ENCODE data around the gene GAS6.
A peak's percentile ranks its signal among the peaks of the same experiment; 100 is the strongest.

Gene GAS6

GRCh38 chr13:113851480-113851803, 12.4 kb downstream of the GAS6 start:
- Histone ChIP-seq H3K9ac (ENCODE audit: low read length) (no peak overlapping the region), H3K79me2 (ENCODE audit: control insufficient read depth, insufficient read depth, low read length, poor library complexity) (no peaks in the 10 kb centered on the region), H3K14ac (ENCODE audit: low read length) (no peak overlapping the region), H3K79me1 (ENCODE audit: low read length) (no peaks in the 10 kb centered on the region), H3K27me3 (ENCODE audit: insufficient read depth, low read length) (no peaks in the 10 kb centered on the region), H2BK12ac (ENCODE audit: low read length) (no peak overlapping the region), H3K4me2 (ENCODE audit: low read length) (no peak overlapping the region), H3K18ac (ENCODE audit: low read length) (no peak overlapping the region), H3K27ac (ENCODE audit: low read depth, low read length) (no peak overlapping the region), H2BK5ac (ENCODE audit: low read depth, low read length, poor library complexity) (no peak overlapping the region), H3K4ac (ENCODE audit: low read depth, low read length) (no peak overlapping the region), H2BK120ac (ENCODE audit: insufficient read depth, low read length, poor library complexity) (no peak overlapping the region), H3K4me1 (ENCODE audit: control insufficient read depth in 1 of 2, insufficient read depth in 2 of 2, low read length in 2 of 2) (peaks cover 0 to 2% of the 10 kb centered on the region in 2 experiments), H3K9me3 (ENCODE audit: insufficient read depth, low read depth, low read length) (no peaks in the 10 kb centered on the region), H4K91ac (ENCODE audit: low read depth, low read length) (no peak overlapping the region), H2AFZ (ENCODE audit: insufficient read depth, low read length, poor library complexity) (no peak overlapping the region), H4K8ac (ENCODE audit: low read depth, low read length) (no peak overlapping the region), H3K4me3 (ENCODE audit: low read depth, low read length) (no peak overlapping the region), H3K36me3 (ENCODE audit: control insufficient read depth in 1 of 2, insufficient read depth in 2 of 2, low read length in 2 of 2) (no peaks in the 10 kb centered on the region), H3K23ac (ENCODE audit: low read length) (no peak overlapping the region), H2AK5ac (ENCODE audit: low read length) (no peak overlapping the region), H4K12ac (ENCODE audit: low read depth, low read length) (no peak overlapping the region)
- DNase-seq = no peak
- 100% methylated on average over 1 of the region's 1 CpG for WGBS (ENCODE audit: extremely low coverage, insufficient coverage, insufficient read length)

DNA sequence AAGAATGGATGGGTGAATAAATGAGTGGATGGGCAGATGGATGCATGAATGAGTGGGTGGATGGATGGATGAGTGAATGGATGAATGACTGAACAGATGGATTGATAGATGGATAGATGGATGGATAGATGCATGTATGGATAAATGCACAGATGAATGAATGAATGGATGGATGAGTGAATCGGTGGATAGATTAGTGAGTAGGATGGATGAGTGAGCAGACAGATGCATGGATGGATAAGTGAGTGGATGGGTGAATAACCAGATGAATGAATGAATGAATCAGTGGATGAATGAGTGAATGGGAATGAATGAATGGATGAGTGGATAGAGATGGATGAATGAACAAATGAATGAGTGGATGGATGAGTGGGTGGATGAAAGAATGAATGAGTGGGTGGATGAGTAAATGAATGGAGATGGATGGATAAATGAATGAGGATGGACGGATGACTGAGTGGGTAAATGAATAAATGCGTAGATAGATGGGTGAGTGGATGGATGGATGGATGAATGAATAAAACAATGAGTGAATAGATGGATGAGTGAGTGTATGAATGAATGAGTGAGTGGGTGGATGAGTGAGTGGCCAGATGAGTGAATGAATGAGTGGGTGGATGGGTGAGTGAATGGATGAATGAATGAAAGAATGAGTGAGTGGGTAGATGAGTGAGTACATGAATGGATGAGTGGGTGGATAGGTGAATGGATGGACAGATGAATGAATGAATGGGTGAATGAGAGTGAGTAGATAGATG, 13.0 kb downstream of the GAS6 start:
- Histone ChIP-seq H3K18ac (ENCODE audit: low read length) (no peak overlapping the region), H2BK5ac (ENCODE audit: low read depth, low read length, poor library complexity) (no peak overlapping the region), H4K12ac (ENCODE audit: low read depth, low read length) (no peak overlapping the region), H3K27me3 (ENCODE audit: insufficient read depth, low read length) (no peaks in the 10 kb centered on the region), H2AFZ (ENCODE audit: insufficient read depth, low read length, poor library complexity) (no peak overlapping the region), H2BK12ac (ENCODE audit: low read length) (no peak overlapping the region), H4K91ac (ENCODE audit: low read depth, low read length) (no peak overlapping the region), H3K79me1 (ENCODE audit: low read length) (no peaks in the 10 kb centered on the region), H3K36me3 (ENCODE audit: control insufficient read depth in 1 of 2, insufficient read depth in 2 of 2, low read length in 2 of 2) (peaks cover 0 to 2% of the 10 kb centered on the region in 2 experiments), H3K9ac (ENCODE audit: low read length) (no peak overlapping the region), H3K4me2 (ENCODE audit: low read length) (no peak overlapping the region), H3K14ac (ENCODE audit: low read length) (no peak overlapping the region), H3K27ac (ENCODE audit: low read depth, low read length) (no peak overlapping the region), H4K8ac (ENCODE audit: low read depth, low read length) (no peak overlapping the region), H3K79me2 (ENCODE audit: control insufficient read depth, insufficient read depth, low read length, poor library complexity) (no peaks in the 10 kb centered on the region), H3K4me3 (ENCODE audit: low read depth, low read length) (no peak overlapping the region), H3K4ac (ENCODE audit: low read depth, low read length) (no peak overlapping the region), H2AK5ac (ENCODE audit: low read length) (no peak overlapping the region), H3K23ac (ENCODE audit: low read length) (no peak overlapping the region), H3K4me1 (ENCODE audit: control insufficient read depth in 1 of 2, insufficient read depth in 2 of 2, low read length in 2 of 2) (peaks cover 0 to 2% of the 10 kb centered on the region in 2 experiments), H2BK120ac (ENCODE audit: insufficient read depth, low read length, poor library complexity) (no peak overlapping the region), H3K9me3 (ENCODE audit: insufficient read depth, low read depth, low read length) (no peaks in the 10 kb centered on the region)
- WGBS (ENCODE audit: extremely low coverage, insufficient coverage, insufficient read length) = 100% methylated on average over 2 of the region's 3 CpGs
- DNase-seq = no peak

GRCh38 chr13:113849981-113850721, 13.7 kb downstream of the GAS6 start:
- no peak overlapping the region for H3K4ac ChIP-seq (ENCODE audit: low read depth, low read length)
- no peak for DNase-seq
- no peak overlapping the region for H2BK120ac ChIP-seq (ENCODE audit: insufficient read depth, low read length, poor library complexity)
- H3K4me1 ChIP-seq (ENCODE audit: control insufficient read depth in 1 of 2, insufficient read depth in 2 of 2, low read length in 2 of 2) = peaks cover 0 to 2% of the 10 kb centered on the region in 2 experiments
- no peak overlapping the region for H3K14ac ChIP-seq (ENCODE audit: low read length)
- no peaks in the 10 kb centered on the region for H3K79me2 ChIP-seq (ENCODE audit: control insufficient read depth, insufficient read depth, low read length, poor library complexity)
- H3K23ac ChIP-seq (ENCODE audit: low read length) = no peak overlapping the region
- no peak overlapping the region for H2AK5ac ChIP-seq (ENCODE audit: low read length)
- no peak overlapping the region for H3K27ac ChIP-seq (ENCODE audit: low read depth, low read length)
- no peak overlapping the region for H3K18ac ChIP-seq (ENCODE audit: low read length)
- H2BK12ac ChIP-seq (ENCODE audit: low read length) = no peak overlapping the region
- peaks cover 0 to 2% of the 10 kb centered on the region in 2 experiments for H3K36me3 ChIP-seq (ENCODE audit: control insufficient read depth in 1 of 2, insufficient read depth in 2 of 2, low read length in 2 of 2)
- no CpG with 5 or more reads among the region's 8 CpGs for WGBS (ENCODE audit: extremely low coverage, insufficient coverage, insufficient read length)
- H3K4me3 ChIP-seq (ENCODE audit: low read depth, low read length) = peak overlapping the region; percentile 49
- no peaks in the 10 kb centered on the region for H3K27me3 ChIP-seq (ENCODE audit: insufficient read depth, low read length)
- no peak overlapping the region for H3K4me2 ChIP-seq (ENCODE audit: low read length)
- no peak overlapping the region for H3K9ac ChIP-seq (ENCODE audit: low read length)
- no peak overlapping the region for H4K12ac ChIP-seq (ENCODE audit: low read depth, low read length)
- H3K79me1 ChIP-seq (ENCODE audit: low read length) = no peaks in the 10 kb centered on the region
- H4K91ac ChIP-seq (ENCODE audit: low read depth, low read length) = no peak overlapping the region
- H4K8ac ChIP-seq (ENCODE audit: low read depth, low read length) = no peak overlapping the region
- H3K9me3 ChIP-seq (ENCODE audit: insufficient read depth, low read depth, low read length) = no peaks in the 10 kb centered on the region
- no peak overlapping the region for H2AFZ ChIP-seq (ENCODE audit: insufficient read depth, low read length, poor library complexity)
- no peak overlapping the region for H2BK5ac ChIP-seq (ENCODE audit: low read depth, low read length, poor library complexity)

DNA sequence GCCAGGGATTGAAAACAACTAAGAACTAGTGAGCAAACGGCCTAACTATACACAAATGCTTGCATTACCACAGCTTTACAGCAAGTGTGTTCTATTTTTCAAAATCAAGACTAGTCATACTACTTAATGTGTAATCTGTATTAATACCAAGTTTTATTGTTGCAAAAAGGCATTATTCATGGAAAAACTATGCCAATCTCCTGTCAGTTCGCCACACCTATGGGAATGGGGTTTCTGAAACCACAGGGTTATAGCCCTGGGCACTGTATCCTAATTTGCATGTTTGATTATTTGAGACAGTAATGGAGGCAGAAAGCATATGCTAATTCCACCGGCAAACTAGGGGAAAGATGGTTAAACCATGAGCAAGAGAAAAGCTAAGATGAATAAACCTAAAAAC, 14.3 kb downstream of the GAS6 start:
- Histone ChIP-seq H3K9ac (ENCODE audit: low read length) (no peak overlapping the region), H3K4ac (ENCODE audit: low read depth, low read length) (no peak overlapping the region), H2BK120ac (ENCODE audit: insufficient read depth, low read length, poor library complexity) (no peak overlapping the region), H3K36me3 (ENCODE audit: control insufficient read depth in 1 of 2, insufficient read depth in 2 of 2, low read length in 2 of 2) (peaks cover 0 to 4% of the 10 kb centered on the region in 2 experiments), H2BK5ac (ENCODE audit: low read depth, low read length, poor library complexity) (no peak overlapping the region), H2AK5ac (ENCODE audit: low read length) (no peak overlapping the region), H3K18ac (ENCODE audit: low read length) (no peak overlapping the region), H3K23ac (ENCODE audit: low read length) (no peak overlapping the region), H3K27me3 (ENCODE audit: insufficient read depth, low read length) (no peaks in the 10 kb centered on the region), H3K4me2 (ENCODE audit: low read length) (no peak overlapping the region), H3K9me3 (ENCODE audit: insufficient read depth, low read depth, low read length) (no peaks in the 10 kb centered on the region), H4K12ac (ENCODE audit: low read depth, low read length) (no peak overlapping the region), H3K4me3 (ENCODE audit: low read depth, low read length) (no peak overlapping the region), H2AFZ (ENCODE audit: insufficient read depth, low read length, poor library complexity) (no peak overlapping the region), H3K27ac (ENCODE audit: low read depth, low read length) (no peak overlapping the region), H4K8ac (ENCODE audit: low read depth, low read length) (no peak overlapping the region), H3K79me2 (ENCODE audit: control insufficient read depth, insufficient read depth, low read length, poor library complexity) (no peaks in the 10 kb centered on the region), H2BK12ac (ENCODE audit: low read length) (no peak overlapping the region), H3K14ac (ENCODE audit: low read length) (no peak overlapping the region), H3K79me1 (ENCODE audit: low read length) (no peaks in the 10 kb centered on the region), H4K91ac (ENCODE audit: low read depth, low read length) (no peak overlapping the region), H3K4me1 (ENCODE audit: control insufficient read depth in 1 of 2, insufficient read depth in 2 of 2, low read length in 2 of 2) (peaks cover 2% of the 10 kb centered on the region in 2 experiments)
- no peak for DNase-seq
- no CpG with 5 or more reads among the region's 3 CpGs for WGBS (ENCODE audit: extremely low coverage, insufficient coverage, insufficient read length)

Data from trophoblast cell (in vitro differentiated cells and primary cell).